PFSK-1 (cell line): ENCODE data around the gene LGALS14.

ENCODE experiments used
- FOXP2 ChIP-seq: optimal IDR thresholded peaks from 2 replicates; pipeline ENCODE3; 2011; ENCODE audit warnings: borderline replicate concordance, control low read depth, inconsistent platforms; ENCODE audit not compliant: insufficient read depth; ENCODE audit errors: extremely low read length, extremely low read depth
- POLR2AphosphoS5 ChIP-seq: IDR thresholded peaks from 2 replicates; pipeline ENCODE4 v1.6.1; 2012; ENCODE audit warnings: low read depth, mild to moderate bottlenecking, control low read depth, low read length, moderate library complexity
- REST ChIP-seq, 2 experiments: IDR thresholded peaks; 2 replicates each; pipeline versions ENCODE4 v1.6.1 to v1.8.0; 2011 to 2012; ENCODE audit warnings: low read depth in 2 of 2, low read length in 2 of 2, control low read depth in 1 of 2, inconsistent platforms in 1 of 2, mild to moderate bottlenecking in 1 of 2, moderate library complexity in 1 of 2; ENCODE audit not compliant: insufficient read depth in 1 of 2
- SIN3A ChIP-seq: IDR thresholded peaks from 2 replicates; pipeline ENCODE4 v1.6.1; 2012; ENCODE audit warnings: mild to moderate bottlenecking, low read length, moderate library complexity, borderline replicate concordance; ENCODE audit not compliant: insufficient read depth
- TAF1 ChIP-seq: IDR thresholded peaks from 2 replicates; pipeline ENCODE4 v1.6.1; 2012; ENCODE audit warnings: low read length, control low read depth, borderline replicate concordance; ENCODE audit not compliant: insufficient read depth

- TF ChIP-seq SIN3A (no peak), TAF1 (no peak), POLR2AphosphoS5 (no peak), REST (IDR thresholded peaks at IDR 0.05; ENCODE audit: insufficient read depth in 1 of 2, low read depth in 2 of 2, low read length in 2 of 2) (no peak), FOXP2 (no peak)
Measured at GRCh38 chr19:39705578-39706188, 1.4 kb downstream of the LGALS14 start.
